Activated CD8-positive, alpha-beta memory T cell treated with anti-CD3 and anti-CD28 coated beads for 1 hour (primary cell): ENCODE data around the gene PIAS4.

Experiments used
- DNase-seq, 2 donors: peaks; one replicate each; pipeline ENCODE4 v3.0.0-alpha.2; 2020; ENCODE audit warnings: low read depth in 1 of 2; ENCODE audit errors: extremely low read depth in 1 of 2

PIAS4 gene

DNA sequence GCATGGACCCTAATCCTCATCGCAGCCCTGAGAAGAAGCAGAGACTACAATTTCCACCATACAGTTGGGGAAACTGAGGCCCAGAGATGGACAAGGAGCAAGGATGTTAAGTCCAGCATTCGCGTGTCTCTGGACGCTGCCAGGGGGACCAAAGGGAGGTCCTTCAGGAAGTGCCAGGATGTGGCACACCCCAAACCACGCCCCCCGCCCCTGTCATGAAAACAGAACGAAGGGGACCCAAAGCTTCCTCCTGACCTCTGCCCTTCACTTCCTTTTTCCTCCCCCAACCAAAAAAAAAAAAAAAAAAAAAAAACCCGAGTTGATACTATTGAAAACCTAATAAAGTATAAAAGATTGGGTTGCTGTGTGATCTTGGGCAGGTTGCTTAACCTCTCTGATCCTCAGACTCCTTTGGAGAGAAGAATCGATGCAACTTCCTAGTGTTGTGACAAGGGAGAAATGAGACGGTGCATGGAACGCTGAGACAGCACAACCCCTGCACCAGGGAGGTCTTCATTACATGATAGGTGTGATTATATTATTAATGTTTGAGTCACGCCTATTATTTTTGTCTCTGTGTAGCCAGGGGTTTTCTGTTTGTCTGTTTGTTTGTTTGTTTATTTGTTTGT is 61.9 kb downstream of the PIAS4 start:
- DNase-seq, result no peak

GRCh38 chr19:4071610-4072009 is 64.1 kb downstream of the PIAS4 start:
- DNase-seq, result no peak

- no peak for DNase-seq
These were observed 67.8 kb downstream of the PIAS4 start for GRCh38 chr19:4075373-4075772.

DNA sequence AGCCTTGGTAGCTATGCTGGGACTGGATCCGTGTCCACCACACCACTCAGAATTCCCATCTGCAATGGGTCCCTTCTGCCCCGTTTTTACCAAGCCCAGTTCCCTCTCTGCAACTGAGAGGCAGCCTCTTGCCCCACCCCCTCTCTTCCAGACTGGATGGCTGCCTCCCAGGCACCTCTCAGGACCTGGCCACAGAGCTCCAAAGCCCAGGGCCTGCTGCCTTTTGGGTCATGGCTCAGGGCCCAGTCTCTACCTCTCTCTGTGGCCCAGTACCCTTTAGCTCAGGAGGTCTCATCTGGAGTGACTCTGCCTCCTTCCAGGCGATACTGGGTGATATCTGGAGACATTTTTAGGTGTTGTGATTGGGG is 69.5 kb downstream of the PIAS4 start:
- DNase-seq, result no peak

- no peak for DNase-seq
These were observed 70.5 kb downstream of the PIAS4 start for GRCh38 chr19:4077800-4078684.

DNA sequence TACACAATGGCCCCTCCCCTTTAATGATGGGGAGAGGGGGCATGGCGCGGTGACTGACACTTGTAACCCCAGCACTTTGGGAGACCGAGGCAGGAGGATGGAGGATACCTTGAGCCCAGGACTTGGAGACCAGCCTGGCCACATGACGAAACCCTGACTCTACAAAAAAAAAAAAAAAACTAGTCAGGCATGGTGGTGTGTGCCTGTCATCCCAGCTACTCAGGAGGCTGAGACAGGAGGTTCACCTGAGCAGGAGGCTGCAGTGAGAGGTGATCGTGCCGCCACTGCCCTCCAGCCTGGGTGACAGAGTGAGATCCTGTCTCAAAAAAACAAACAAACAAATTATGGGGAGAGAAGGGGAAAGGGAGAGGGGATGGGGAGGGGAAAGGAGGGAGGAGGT is 72.9 kb downstream of the PIAS4 start:
- no peak for DNase-seq

- no peak for DNase-seq
These were observed 74.0 kb downstream of the PIAS4 start for GRCh38 chr19:4081441-4082129.

DNA sequence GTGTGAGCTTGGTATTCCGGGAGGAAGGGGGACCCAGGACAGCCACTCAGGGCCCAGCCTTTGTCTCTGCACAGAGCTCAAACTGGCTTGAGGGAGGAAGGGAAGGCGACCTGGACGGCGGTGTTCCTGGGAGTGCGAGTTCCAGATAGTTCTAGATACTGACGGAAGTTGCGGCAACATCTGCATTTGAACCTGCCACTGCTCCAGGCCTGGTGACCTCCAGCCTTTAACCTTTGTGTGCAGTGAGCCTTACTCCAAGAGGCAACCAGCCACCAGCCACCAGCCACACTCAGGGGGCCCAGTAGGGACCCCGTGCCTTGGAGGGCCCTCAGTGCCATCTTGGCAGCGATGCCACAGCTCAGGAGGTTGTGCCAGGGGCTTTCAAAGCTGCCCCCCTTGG is 74.6 kb downstream of the PIAS4 start:
- no peak for DNase-seq

DNA sequence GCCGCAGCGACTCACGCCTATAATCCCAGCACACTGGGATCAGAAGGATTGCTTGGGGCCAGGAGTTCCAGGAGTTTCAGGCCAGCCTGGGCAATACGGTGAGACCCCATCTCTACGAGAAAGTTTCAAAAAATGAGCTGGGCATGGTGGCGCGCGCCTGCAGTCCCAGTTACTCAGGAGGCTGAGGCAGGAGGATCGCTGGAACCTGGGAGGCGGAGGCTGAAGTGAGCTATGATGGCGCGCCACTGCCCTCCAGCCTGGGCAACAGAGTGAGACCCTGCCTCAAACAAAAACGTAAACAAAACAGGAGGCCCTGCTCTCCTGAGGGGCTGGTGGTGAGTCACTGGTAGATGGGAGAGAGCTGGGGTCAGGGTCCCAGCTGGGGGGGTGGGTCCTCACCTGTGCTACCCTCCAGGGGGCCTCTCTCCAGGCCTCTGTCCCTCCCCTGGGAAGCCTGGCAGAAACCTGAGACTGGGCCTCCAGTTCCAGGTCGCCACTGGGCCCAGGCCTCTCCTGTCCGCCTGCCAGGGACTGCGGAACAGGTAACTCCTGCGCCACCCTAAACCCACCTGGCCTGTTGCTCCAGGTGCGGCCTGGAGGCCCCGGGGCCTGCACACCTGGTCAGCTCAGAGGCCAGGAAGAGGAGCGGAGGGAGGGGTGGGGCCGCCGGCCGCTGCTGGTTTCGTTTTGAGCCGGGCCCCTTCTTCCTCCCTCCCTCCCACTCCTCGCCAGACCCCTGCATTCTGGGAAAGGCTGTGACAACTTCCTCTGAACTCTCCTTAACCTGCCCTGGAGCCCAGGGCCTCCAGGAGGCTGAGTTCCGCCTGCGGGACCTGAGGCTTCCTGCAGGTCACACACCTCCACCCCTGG is 76.4 kb downstream of the PIAS4 start:
- no peak for DNase-seq

GRCh38 chr19:4084547-4084877 is 77.0 kb downstream of the PIAS4 start:
- DNase-seq, result no peak

DNA sequence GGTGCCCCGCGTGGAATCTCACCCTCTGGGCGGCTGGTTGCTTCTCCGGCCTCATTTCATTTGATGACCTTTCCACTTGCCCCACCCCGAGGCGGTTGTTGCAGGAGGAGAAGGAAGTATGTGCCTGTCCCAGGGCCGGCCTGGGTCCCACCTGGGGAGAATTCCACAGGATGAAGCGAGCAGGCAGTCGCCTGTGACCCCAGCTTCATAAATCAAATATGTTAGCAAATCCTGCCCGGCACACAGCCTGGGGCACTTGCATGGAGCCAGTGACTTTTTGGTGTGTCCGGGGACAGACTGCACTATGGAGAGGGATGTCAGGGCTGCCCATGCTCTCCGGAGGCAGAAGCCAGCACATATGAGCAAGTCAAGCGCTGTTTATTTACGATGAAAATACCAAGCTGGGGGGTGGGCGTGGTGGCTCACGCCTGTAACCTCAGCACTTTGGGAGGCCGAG is 78.9 kb downstream of the PIAS4 start:
- no peak for DNase-seq

DNA sequence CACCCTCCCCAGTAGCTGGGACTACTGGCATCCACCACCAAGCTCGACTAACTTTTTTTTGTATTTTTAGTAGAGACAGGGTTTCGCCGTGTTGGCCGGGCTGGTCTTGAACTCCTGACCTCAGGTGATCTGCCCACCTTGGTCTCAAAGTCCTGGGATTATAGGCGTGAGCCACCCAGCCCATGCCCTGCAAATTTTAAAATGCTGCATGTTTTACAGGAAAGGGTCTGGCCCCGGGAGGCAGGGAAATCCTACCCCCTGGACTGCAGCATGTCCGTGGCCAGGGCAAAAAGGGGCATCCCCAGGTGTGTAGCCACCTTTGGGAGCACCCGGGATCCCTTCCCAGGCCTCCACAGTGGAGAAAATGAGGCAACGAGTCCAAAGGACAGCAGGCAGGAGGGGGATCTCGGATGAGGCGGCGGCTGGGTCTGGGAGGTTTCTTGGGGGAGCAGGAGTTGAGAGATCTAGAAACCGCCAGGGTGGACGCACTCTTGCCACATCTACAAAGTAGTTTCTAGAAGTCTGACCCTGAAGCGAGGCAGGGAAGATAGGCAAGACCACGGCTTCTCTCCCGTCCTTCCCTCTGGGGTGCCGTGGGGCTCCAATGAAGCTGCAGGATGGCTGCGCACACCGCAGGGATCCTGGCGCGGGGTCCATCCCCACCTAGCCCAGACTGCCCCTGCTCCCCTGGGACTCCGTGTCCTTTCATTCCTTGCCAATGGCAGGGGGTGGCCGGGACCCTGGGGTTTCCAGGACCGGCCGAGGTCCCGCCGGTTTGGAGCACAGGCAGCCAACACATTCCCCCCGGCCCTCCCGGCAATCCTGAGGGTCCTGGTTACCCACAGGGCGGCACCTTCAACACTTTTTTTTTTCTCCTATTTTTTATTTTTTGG is 80.5 kb downstream of the PIAS4 start:
- DNase-seq, result no peak

- DNase-seq, result no peak
These were observed 81.4 kb downstream of the PIAS4 start for GRCh38 chr19:4088975-4089374.
